GM12865 (cell line): Measurements from ENCODE around the gene GOLGA3.
"Not testable (repeated sequence)": the region's sequence is repeated elsewhere in the genome, so short reads cannot be mapped to it uniquely, and the experiment has no call there.

Experiments used
- DNase-seq: peaks from one replicate; pipeline ENCODE4 v3.0.0; 2010; ENCODE audit warnings: low read depth
- H3K4me3 ChIP-seq: 2 replicates; pipeline ENCODE4 v1.5.1; 2011; ENCODE audit warnings: mild to moderate bottlenecking, low read depth, low read length, control low read depth
- TF ChIP-seq, protein P1 (sequence below): IDR thresholded peaks from 2 replicates; pipeline ENCODE4 v1.5.1; 2011; ENCODE audit warnings: low read length, control low read depth, low read depth, inconsistent platforms; ENCODE audit not compliant: insufficient read depth; ENCODE audit errors: missing control alignments

The GOLGA3 gene

GRCh38 chr12:132825089-132825488 lies 3.6 kb downstream of the GOLGA3 start:
- TF ChIP-seq, protein P1, sequence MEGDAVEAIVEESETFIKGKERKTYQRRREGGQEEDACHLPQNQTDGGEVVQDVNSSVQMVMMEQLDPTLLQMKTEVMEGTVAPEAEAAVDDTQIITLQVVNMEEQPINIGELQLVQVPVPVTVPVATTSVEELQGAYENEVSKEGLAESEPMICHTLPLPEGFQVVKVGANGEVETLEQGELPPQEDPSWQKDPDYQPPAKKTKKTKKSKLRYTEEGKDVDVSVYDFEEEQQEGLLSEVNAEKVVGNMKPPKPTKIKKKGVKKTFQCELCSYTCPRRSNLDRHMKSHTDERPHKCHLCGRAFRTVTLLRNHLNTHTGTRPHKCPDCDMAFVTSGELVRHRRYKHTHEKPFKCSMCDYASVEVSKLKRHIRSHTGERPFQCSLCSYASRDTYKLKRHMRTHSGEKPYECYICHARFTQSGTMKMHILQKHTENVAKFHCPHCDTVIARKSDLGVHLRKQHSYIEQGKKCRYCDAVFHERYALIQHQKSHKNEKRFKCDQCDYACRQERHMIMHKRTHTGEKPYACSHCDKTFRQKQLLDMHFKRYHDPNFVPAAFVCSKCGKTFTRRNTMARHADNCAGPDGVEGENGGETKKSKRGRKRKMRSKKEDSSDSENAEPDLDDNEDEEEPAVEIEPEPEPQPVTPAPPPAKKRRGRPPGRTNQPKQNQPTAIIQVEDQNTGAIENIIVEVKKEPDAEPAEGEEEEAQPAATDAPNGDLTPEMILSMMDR: no peak
- H3K4me3 ChIP-seq: no peak overlapping the region
- DNase-seq: no peak

DNA sequence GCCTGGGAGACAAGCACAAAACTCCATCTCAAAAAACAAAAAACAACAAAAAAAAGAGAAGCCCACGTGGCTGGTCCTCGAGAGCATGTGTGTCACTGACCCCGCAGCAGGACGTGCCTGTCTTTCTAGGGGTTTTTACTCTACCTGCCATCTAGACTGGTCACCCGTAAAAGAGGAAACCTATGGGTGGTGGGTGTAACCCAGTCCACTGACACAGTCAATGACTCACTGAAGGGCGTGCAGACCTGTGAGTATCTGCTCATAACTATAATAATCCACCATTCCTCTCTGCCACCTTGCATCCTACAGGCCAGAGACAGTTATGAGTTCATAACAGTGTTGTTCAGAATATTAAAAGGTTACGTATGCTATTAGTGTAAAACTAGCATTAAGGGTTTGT lies 4.6 kb downstream of the GOLGA3 start:
- H3K4me3 ChIP-seq: no peak overlapping the region
- TF ChIP-seq, protein P1: no peak
- no peak for DNase-seq

DNA sequence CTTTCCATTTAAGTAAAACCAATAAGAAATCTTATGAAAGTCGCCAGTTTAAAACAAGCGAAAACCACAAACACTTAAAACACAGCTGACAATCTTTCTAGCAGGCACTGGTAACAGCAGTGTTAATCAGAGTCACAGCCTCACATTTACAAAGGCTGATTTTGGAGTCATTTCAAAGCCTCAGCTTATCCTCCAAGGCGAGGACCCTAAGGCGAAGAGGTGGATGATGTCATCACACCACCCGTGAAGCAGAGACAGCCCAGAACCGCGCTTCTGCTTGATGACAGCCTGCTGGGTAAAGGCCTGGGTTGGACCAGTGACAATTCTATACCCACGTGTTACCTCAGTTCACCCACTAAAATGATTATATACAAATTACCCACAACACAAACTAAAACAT lies 10.1 kb downstream of the GOLGA3 start:
- TF ChIP-seq, protein P1: no peak
- H3K4me3 ChIP-seq: no peak overlapping the region
- no peak for DNase-seq

GRCh38 chr12:132814232-132814631 lies 14.4 kb downstream of the GOLGA3 start:
- DNase-seq: no peak
- TF ChIP-seq, protein P1: no peak
- H3K4me3 ChIP-seq: no peak overlapping the region

GRCh38 chr12:132813443-132813842 lies 15.2 kb downstream of the GOLGA3 start:
- DNase-seq: peak; percentile 54
- TF ChIP-seq, protein P1: no peak
- no peak overlapping the region for H3K4me3 ChIP-seq

DNA sequence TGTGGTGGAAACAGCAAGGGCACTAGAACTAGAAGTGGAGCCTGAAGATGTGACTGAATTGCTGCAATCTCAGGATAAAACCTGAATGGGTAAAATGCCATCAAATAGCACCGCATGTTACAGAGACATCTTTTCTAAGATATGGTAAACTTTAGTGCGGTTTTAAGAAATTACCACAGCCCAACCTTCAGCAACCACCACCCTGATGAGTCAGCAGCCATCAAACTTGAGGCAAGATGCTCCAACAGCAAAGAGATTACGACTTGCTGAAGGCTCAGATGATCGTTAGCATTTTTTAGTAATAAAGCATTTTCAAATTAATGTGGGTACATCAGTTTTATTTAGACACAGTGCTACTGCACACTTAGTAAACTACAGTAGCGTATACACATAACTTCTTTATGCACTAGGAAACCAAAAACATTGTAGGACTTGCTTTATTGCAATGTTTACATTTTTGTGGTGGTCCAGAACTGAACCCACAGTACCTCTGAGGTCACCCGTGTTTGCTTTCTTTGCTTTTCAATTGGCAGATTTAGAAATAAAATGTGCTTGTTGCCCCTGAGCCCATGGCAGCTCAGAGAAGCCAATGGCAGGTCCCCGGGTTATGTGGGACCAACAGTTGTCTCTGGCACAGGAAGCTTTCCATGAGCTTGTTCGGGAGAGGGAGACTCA lies 15.9 kb downstream of the GOLGA3 start:
- no peak overlapping the region for H3K4me3 ChIP-seq
- no peak for DNase-seq
- TF ChIP-seq, protein P1: no peak

DNA sequence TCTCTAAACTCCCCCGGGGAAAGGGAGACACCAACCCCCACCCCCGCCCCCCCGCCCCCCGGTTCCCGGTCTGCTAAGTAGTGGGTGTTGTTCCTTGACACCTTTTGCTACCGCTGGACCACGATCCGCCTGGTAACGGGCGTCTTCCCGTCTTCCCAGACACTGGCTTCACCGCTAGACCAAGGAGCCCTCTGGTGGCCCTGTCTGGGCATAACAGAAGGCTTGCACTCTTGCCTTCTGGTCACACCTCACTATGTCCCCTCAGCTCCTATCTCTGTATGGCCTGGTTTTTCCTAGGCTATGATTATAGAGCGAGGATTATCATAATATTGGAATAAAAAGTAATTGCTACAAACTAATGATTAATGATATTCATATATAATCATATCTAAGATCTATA lies 19.3 kb downstream of the GOLGA3 start:
- TF ChIP-seq, protein P1: peak; percentile 29
- not testable (repeated sequence) for DNase-seq, H3K4me3 ChIP-seq
